ENCODE data around the gene PRSS21. TPM values are rescaled to one million over a fixed set of nuclear protein-coding genes. Genes with fewer than 3 reads are reported as not detected.

The PRSS21 gene
- total and polyA plus RNA-seq, 4 donors: not detected

GRCh38 chr16:2833776-2834175, 16.7 kb downstream of the PRSS21 start:
- Histone ChIP-seq H3K27me3 (ENCODE audit: control insufficient read depth in 1 of 2, insufficient read depth in 2 of 2, low read length in 1 of 2) (no peaks in the 10 kb centered on the region), H3K27ac (ENCODE audit: low read depth in 1 of 2, low read length in 2 of 2) (no peak overlapping the region), H3K36me3 (ENCODE audit: control insufficient read depth in 1 of 2, insufficient read depth in 2 of 2, low read length in 1 of 2) (no peaks in the 10 kb centered on the region), H3K4me1 (ENCODE audit: control insufficient read depth in 1 of 2, insufficient read depth in 2 of 2, low read length in 2 of 2) (no peaks in the 10 kb centered on the region), H3K9me3 (ENCODE audit: control insufficient read depth, low read length) (no peaks in the 10 kb centered on the region), H3K4me3 (ENCODE audit: low read length in 2 of 2) (no peak overlapping the region)
- WGBS, 2 donors: 69 to 74% methylated on average over 7 of the region's 7 CpGs
- DNase-seq (no peak), ATAC-seq (ENCODE audit: low FRiP score) (no peak)
- intact Hi-C loops (cut with DNase I): no loop called here

- intact Hi-C loops (cut with DNase I): no loop called here
- ATAC-seq (ENCODE audit: low FRiP score) (no peak), DNase-seq (no peak)
- Histone ChIP-seq H3K4me3 (ENCODE audit: low read length in 2 of 2) (no peak overlapping the region), H3K9me3 (ENCODE audit: control insufficient read depth, low read length) (no peaks in the 10 kb centered on the region), H3K36me3 (ENCODE audit: control insufficient read depth in 1 of 2, insufficient read depth in 2 of 2, low read length in 1 of 2) (no peaks in the 10 kb centered on the region), H3K4me1 (ENCODE audit: control insufficient read depth in 1 of 2, insufficient read depth in 2 of 2, low read length in 2 of 2) (no peaks in the 10 kb centered on the region), H3K27ac (ENCODE audit: low read depth in 1 of 2, low read length in 2 of 2) (no peak overlapping the region), H3K27me3 (ENCODE audit: control insufficient read depth in 1 of 2, insufficient read depth in 2 of 2, low read length in 1 of 2) (no peaks in the 10 kb centered on the region)
- WGBS, 2 donors: 84 to 85% methylated on average over 3 of the region's 3 CpGs
These were observed 17.9 kb downstream of the PRSS21 start for GRCh38 chr16:2834968-2835367.

- H3K4me3 ChIP-seq (ENCODE audit: low read length in 2 of 2): no peak overlapping the region
- H3K27ac ChIP-seq (ENCODE audit: low read depth in 1 of 2, low read length in 2 of 2): no peak overlapping the region
- no peaks in the 10 kb centered on the region for H3K36me3 ChIP-seq (ENCODE audit: control insufficient read depth in 1 of 2, insufficient read depth in 2 of 2, low read length in 1 of 2)
- WGBS, 2 donors: 30 to 31% methylated on average over 22 of the region's 22 CpGs
- DNase-seq (peak; percentile 70 to 73), ATAC-seq (ENCODE audit: low FRiP score) (no peak)
- H3K27me3 ChIP-seq (ENCODE audit: control insufficient read depth in 1 of 2, insufficient read depth in 2 of 2, low read length in 1 of 2): no peaks in the 10 kb centered on the region
- no peaks in the 10 kb centered on the region for H3K9me3 ChIP-seq (ENCODE audit: control insufficient read depth, low read length)
- H3K4me1 ChIP-seq (ENCODE audit: control insufficient read depth in 1 of 2, insufficient read depth in 2 of 2, low read length in 2 of 2): no peaks in the 10 kb centered on the region
- intact Hi-C loops (cut with DNase I): no loop called here
These were observed 18.8 kb downstream of the PRSS21 start for GRCh38 chr16:2835638-2836493.

GRCh38 chr16:2836646-2837508, 19.8 kb downstream of the PRSS21 start:
- H3K27ac ChIP-seq (ENCODE audit: low read depth in 1 of 2, low read length in 2 of 2): no peak overlapping the region
- no peaks in the 10 kb centered on the region for H3K36me3 ChIP-seq (ENCODE audit: control insufficient read depth in 1 of 2, insufficient read depth in 2 of 2, low read length in 1 of 2)
- no peak overlapping the region for H3K4me3 ChIP-seq (ENCODE audit: low read length in 2 of 2)
- no peak for ATAC-seq (ENCODE audit: low FRiP score)
- 76 to 78% methylated on average over 13 of the region's 13 CpGs for WGBS, 2 donors
- H3K9me3 ChIP-seq (ENCODE audit: control insufficient read depth, low read length): no peaks in the 10 kb centered on the region
- peak in 1 of 2 donors; percentile 24 for DNase-seq
- H3K4me1 ChIP-seq (ENCODE audit: control insufficient read depth in 1 of 2, insufficient read depth in 2 of 2, low read length in 2 of 2): no peaks in the 10 kb centered on the region
- H3K27me3 ChIP-seq (ENCODE audit: control insufficient read depth in 1 of 2, insufficient read depth in 2 of 2, low read length in 1 of 2): no peaks in the 10 kb centered on the region
- intact Hi-C loops (cut with DNase I): no loop called here

- Histone ChIP-seq H3K4me1 (ENCODE audit: control insufficient read depth in 1 of 2, insufficient read depth in 2 of 2, low read length in 2 of 2) (no peaks in the 10 kb centered on the region), H3K27me3 (ENCODE audit: control insufficient read depth in 1 of 2, insufficient read depth in 2 of 2, low read length in 1 of 2) (no peaks in the 10 kb centered on the region), H3K9me3 (ENCODE audit: control insufficient read depth, low read length) (no peaks in the 10 kb centered on the region), H3K4me3 (ENCODE audit: low read length in 2 of 2) (no peak overlapping the region), H3K27ac (ENCODE audit: low read depth in 1 of 2, low read length in 2 of 2) (no peak overlapping the region), H3K36me3 (ENCODE audit: control insufficient read depth in 1 of 2, insufficient read depth in 2 of 2, low read length in 1 of 2) (no peaks in the 10 kb centered on the region)
- intact Hi-C loops (cut with DNase I): no loop called here
- WGBS, 2 donors: 3 to 4% methylated on average over 12 of the region's 12 CpGs
- DNase-seq: peak; percentile 66 to 85
- peak; percentile 19 for ATAC-seq (ENCODE audit: low FRiP score)
These were observed 21.9 kb downstream of the PRSS21 start for GRCh38 chr16:2838928-2839327.

GRCh38 chr16:2839650-2840450, 22.8 kb downstream of the PRSS21 start:
- H3K27ac ChIP-seq (ENCODE audit: low read depth in 1 of 2, low read length in 2 of 2): no peak overlapping the region
- H3K4me3 ChIP-seq (ENCODE audit: low read length in 2 of 2): no peak overlapping the region
- no peaks in the 10 kb centered on the region for H3K9me3 ChIP-seq (ENCODE audit: control insufficient read depth, low read length)
- 84 to 89% methylated on average over 15 of the region's 15 CpGs for WGBS, 2 donors
- DNase-seq: peak in 1 of 2 donors; percentile 63
- no peaks in the 10 kb centered on the region for H3K27me3 ChIP-seq (ENCODE audit: control insufficient read depth in 1 of 2, insufficient read depth in 2 of 2, low read length in 1 of 2)
- H3K4me1 ChIP-seq (ENCODE audit: control insufficient read depth in 1 of 2, insufficient read depth in 2 of 2, low read length in 2 of 2): no peaks in the 10 kb centered on the region
- H3K36me3 ChIP-seq (ENCODE audit: control insufficient read depth in 1 of 2, insufficient read depth in 2 of 2, low read length in 1 of 2): no peaks in the 10 kb centered on the region
- intact Hi-C loops (cut with DNase I): no loop called here
- ATAC-seq (ENCODE audit: low FRiP score): no peak

GRCh38 chr16:2840914-2841313, 23.9 kb downstream of the PRSS21 start:
- no peaks in the 10 kb centered on the region for H3K4me1 ChIP-seq (ENCODE audit: control insufficient read depth in 1 of 2, insufficient read depth in 2 of 2, low read length in 2 of 2)
- H3K27ac ChIP-seq (ENCODE audit: low read depth in 1 of 2, low read length in 2 of 2): no peak overlapping the region
- no peaks in the 10 kb centered on the region for H3K27me3 ChIP-seq (ENCODE audit: control insufficient read depth in 1 of 2, insufficient read depth in 2 of 2, low read length in 1 of 2)
- DNase-seq: peak in 1 of 2 donors; percentile 40
- no peak for ATAC-seq (ENCODE audit: low FRiP score)
- H3K4me3 ChIP-seq (ENCODE audit: low read length in 2 of 2): no peak overlapping the region
- H3K9me3 ChIP-seq (ENCODE audit: control insufficient read depth, low read length): no peaks in the 10 kb centered on the region
- intact Hi-C loops (cut with DNase I): no loop called here
- WGBS, 2 donors: 86 to 90% methylated on average over 11 to 12 of the region's 12 CpGs
- no peaks in the 10 kb centered on the region for H3K36me3 ChIP-seq (ENCODE audit: control insufficient read depth in 1 of 2, insufficient read depth in 2 of 2, low read length in 1 of 2)

- intact Hi-C loops (cut with DNase I): no loop called here
- no peaks in the 10 kb centered on the region for H3K4me1 ChIP-seq (ENCODE audit: control insufficient read depth in 1 of 2, insufficient read depth in 2 of 2, low read length in 2 of 2)
- H3K4me3 ChIP-seq (ENCODE audit: low read length in 2 of 2): no peak overlapping the region
- ATAC-seq (ENCODE audit: low FRiP score): peak; percentile 17
- WGBS, 2 donors: 86 to 88% methylated on average over 17 to 18 of the region's 18 CpGs
- no peak overlapping the region for H3K27ac ChIP-seq (ENCODE audit: low read depth in 1 of 2, low read length in 2 of 2)
- peak in 1 of 2 donors; percentile 53 for DNase-seq
- H3K9me3 ChIP-seq (ENCODE audit: control insufficient read depth, low read length): no peaks in the 10 kb centered on the region
- no peaks in the 10 kb centered on the region for H3K27me3 ChIP-seq (ENCODE audit: control insufficient read depth in 1 of 2, insufficient read depth in 2 of 2, low read length in 1 of 2)
- H3K36me3 ChIP-seq (ENCODE audit: control insufficient read depth in 1 of 2, insufficient read depth in 2 of 2, low read length in 1 of 2): no peaks in the 10 kb centered on the region
These were observed 24.7 kb downstream of the PRSS21 start for GRCh38 chr16:2841606-2842339.
